Vagina (tissue), 2 donors: Measurements from ENCODE around the gene SNHG17.
A peak's percentile ranks its signal among the peaks of the same experiment; 100 is the strongest.

ENCODE experiments used
- CTCF ChIP-seq, 3 experiments: fragments of 450-650 bp in 2 of 3; fragments of 200-600 bp in 1 of 3; sonication (generic) in 1 of 3; IDR thresholded peaks; one replicate each; pipeline ENCODE4 v1.5.1; 2017 to 2019; ENCODE audit warnings: antibody characterized with exemption in 3 of 3, mild to moderate bottlenecking in 2 of 3, moderate library complexity in 2 of 3
- POLR2A ChIP-seq, 2 donors: fragments of 450-650 bp; IDR thresholded peaks; one replicate each; pipeline ENCODE4 v1.6.1; 2017; ENCODE audit warnings: antibody characterized with exemption in 2 of 2, mild to moderate bottlenecking in 2 of 2, moderate library complexity in 2 of 2
- POLR2AphosphoS5 ChIP-seq, 2 donors: sonication (generic); formaldehyde crosslinking; IDR thresholded peaks; one replicate each; pipeline ENCODE4 v1.9.0; 2017; ENCODE audit warnings: antibody characterized with exemption in 2 of 2, mild to moderate bottlenecking in 2 of 2, low read depth in 1 of 2; ENCODE audit not compliant: insufficient read depth in 1 of 2

- TF ChIP-seq POLR2A (IDR thresholded peaks at IDR 0.05): peak in 1 of 2 donors; percentile 68
- peak; percentile 56 to 98 (median 95) for TF ChIP-seq CTCF (IDR thresholded peaks at IDR 0.05)
- TF ChIP-seq POLR2AphosphoS5 (IDR thresholded peaks at IDR 0.05; ENCODE audit: insufficient read depth in 1 of 2, low read depth in 1 of 2): peak; percentile 90 to 95
Observed at GRCh38 chr20:38446441-38447209, 11.5 kb upstream of the SNHG17 start.
